Measurements from ENCODE around the gene PTMA. TPM values are rescaled to one million over a fixed set of nuclear protein-coding genes. Genes with fewer than 3 reads are reported as not detected.

The PTMA gene
- total RNA-seq, 1 donor from 2014 or later, result 256 TPM

- intact Hi-C loops (cut with DNase I), result loop anchor here (10.0 kb wide), 1 partner anchor 96 kb away; the partner anchor contains the start of genes COPS7B and PDE6D
- no peak for DNase-seq (ENCODE audit: low spot score)
Observed at GRCh38 chr2:231688719-231689118, 19.6 kb upstream of the PTMA start.

DNA sequence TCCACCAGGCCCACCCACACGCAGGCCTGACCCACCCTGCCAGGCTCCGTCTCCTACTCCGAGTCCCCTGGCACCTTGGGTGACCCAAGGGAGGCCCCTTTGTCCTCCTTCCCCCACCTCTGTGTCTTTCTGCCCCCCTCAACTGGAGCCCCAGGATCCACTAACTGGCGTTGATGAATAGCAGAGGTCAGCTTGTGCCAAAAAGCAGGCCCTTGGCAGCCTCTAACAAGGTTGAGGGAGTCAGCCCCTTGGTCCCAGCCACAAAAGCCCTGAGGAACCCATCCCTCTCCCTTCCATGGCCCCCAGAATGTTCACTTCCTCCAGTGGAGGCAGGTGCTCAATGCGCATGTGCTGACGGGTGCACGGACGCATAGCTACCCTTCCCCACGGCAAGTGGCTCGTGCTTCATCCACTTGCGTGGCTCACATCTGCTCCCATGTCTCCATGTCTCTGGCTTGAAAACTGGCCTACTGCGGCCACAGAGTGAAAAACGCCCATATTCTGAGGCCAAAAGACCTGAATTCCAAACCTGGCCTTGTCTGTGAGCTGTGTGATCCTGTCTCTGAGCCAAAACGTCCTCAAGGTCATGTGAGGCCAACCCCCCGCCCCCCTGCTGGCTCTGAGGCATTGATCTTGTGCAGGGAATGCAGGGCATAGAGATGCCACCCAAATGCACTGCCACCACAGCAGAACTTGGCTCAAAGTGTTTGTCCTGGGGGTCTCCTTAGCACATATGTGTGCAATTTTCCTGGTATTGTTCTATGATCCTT lies 19.0 kb upstream of the PTMA start:
- intact Hi-C loops (cut with DNase I), result loop anchor here (10.0 kb wide), 1 partner anchor 95 kb away; the partner anchor contains the start of genes COPS7B and PDE6D
- DNase-seq (ENCODE audit: low spot score), result no peak

DNA sequence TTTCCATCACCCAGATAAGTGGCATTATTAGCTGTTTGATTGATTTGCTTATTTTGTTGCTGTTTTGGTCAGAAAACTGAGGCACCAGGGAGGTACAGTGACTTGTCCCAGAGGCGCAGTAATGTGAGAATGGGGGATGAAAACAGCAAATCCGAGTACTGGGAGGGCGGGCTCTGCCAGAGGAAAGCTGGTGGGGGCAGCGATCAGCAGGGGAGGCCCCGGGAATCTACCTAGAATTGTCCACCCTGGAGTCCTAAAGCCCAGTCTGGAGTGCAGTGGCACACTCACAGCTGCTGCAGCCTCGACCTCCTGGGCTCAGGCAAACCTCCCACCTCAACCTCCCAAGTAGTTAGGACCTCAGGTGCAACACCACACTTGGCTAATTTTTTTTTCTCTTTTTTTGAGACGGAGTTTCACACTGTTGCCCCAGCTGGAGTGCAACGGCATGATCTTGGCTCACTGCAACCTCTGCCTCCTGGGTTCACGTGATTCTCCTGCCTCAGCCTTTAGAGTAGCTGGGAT lies 17.0 kb upstream of the PTMA start:
- no peak for DNase-seq (ENCODE audit: low spot score)

GRCh38 chr2:231692847-231693246 lies 15.5 kb upstream of the PTMA start:
- intact Hi-C loops (cut with DNase I), result no loop called here
- DNase-seq (ENCODE audit: low spot score), result no peak

More for the DNA sequence above, 17.0 kb upstream of the PTMA start:
- intact Hi-C loops (cut with DNase I), result no loop called here

DNA sequence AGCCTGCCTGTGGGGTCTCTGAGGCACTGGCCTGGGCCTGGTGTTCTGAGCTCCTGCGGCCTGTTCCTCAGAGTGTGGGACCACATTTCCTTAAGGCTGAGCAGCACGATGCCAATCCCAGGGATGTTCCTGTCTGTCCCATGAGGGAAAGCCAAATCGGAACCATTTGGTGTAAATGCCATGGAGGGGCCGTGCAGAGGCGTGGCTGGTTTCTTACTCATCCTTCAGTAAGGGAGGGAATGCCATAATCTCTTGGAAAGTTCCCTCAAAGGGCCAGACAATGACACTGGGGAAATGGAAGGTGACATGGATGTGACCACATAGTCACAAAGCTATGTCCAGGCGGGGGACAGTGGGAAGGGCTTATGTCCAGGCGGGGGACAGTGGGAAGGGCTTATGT lies 14.4 kb upstream of the PTMA start:
- intact Hi-C loops (cut with DNase I), result no loop called here
- DNase-seq (ENCODE audit: low spot score), result no peak

- no peak for DNase-seq (ENCODE audit: low spot score)
- intact Hi-C loops (cut with DNase I), result no loop called here
Observed at GRCh38 chr2:231696004-231696367, 12.3 kb upstream of the PTMA start.

GRCh38 chr2:231699006-231699405 lies 9.3 kb upstream of the PTMA start:
- no peak for DNase-seq (ENCODE audit: low spot score)
- intact Hi-C loops (cut with DNase I), result no loop called here

DNA sequence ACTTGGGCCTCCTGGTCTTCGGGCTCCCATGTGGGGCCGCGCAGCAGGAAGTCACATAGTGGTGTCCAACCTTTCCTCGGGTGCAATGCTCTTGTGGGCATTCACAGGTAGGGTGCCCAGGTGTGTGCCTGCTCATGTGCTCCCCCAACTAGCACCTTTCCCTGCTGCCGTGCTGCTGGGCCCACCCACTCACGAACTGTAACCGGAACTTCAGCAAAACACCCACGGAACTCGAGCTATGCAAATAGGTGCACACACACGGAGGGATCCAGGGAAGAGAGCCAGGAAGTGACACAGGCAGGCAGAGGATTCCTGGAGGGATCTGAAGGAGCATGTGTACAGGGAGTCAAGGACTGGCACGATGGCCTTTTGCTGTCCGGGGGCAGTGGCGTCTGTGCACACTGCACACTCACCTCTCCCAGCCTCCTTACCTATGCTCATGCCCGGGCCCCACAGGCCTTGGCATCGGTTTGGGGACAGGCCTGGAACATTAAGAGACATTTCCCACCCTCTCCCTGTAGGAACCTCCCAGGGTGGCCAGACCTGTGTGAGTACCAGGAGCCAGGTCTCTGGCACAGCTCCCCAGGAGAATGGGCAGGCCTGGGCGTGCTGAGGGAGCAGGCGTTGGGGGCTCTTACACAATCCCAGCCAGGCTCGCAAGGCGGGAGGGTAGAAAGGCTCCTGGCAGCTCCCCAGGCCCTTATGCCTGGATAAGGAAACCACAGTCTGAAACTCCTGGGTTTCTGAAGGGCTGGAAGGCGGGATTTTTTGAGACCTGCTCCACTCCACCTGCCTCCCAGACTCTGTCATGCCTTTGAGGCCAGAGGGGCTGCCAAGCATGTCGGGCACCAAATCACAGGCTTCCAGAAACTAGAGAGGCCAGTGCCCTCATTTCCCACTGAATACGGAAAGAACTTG lies 6.6 kb upstream of the PTMA start:
- intact Hi-C loops (cut with DNase I), result no loop called here
- DNase-seq (ENCODE audit: low spot score), result no peak

DNA sequence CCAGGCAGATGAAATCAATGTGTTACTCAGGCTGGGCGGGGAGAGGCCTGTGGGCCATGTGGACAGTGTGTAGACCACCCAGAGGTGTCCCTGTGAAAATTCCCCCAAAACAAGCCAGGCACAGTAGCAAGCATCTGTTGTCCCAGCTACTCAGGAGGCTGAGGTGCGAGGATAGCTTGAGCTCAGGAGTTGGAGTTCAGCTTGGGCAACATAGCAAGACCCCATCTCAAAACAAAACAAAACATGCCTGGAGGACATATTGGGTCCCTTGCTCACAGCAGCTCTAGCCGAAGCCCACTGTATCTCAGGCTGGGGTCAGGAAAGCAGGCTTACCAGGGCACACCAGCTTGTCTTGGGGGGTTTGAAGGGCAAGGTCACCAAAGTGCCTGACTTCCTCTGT lies 4.3 kb upstream of the PTMA start:
- DNase-seq (ENCODE audit: low spot score), result no peak
- intact Hi-C loops (cut with DNase I), result no loop called here

GRCh38 chr2:231706731-231707624 lies 1.3 kb upstream of the PTMA start:
- intact Hi-C loops (cut with DNase I), result loop anchor here (1.0 to 5.0 kb wide), 2 partner anchors 45 to 75 kb away; partner anchors contain the start of gene PDE6D

GRCh38 chr2:231707625-231707926 lies 749 bp upstream of the PTMA start:
- intact Hi-C loops (cut with DNase I), result loop anchor here (1.0 to 5.0 kb wide), 2 partner anchors 45 to 75 kb away; partner anchors contain the start of gene PDE6D
- DNase-seq (ENCODE audit: low spot score), result no peak

More at GRCh38 chr2:231706731-231707624, 1.3 kb upstream of the PTMA start:
- peak; percentile 99 for DNase-seq (ENCODE audit: low spot score)

DNA sequence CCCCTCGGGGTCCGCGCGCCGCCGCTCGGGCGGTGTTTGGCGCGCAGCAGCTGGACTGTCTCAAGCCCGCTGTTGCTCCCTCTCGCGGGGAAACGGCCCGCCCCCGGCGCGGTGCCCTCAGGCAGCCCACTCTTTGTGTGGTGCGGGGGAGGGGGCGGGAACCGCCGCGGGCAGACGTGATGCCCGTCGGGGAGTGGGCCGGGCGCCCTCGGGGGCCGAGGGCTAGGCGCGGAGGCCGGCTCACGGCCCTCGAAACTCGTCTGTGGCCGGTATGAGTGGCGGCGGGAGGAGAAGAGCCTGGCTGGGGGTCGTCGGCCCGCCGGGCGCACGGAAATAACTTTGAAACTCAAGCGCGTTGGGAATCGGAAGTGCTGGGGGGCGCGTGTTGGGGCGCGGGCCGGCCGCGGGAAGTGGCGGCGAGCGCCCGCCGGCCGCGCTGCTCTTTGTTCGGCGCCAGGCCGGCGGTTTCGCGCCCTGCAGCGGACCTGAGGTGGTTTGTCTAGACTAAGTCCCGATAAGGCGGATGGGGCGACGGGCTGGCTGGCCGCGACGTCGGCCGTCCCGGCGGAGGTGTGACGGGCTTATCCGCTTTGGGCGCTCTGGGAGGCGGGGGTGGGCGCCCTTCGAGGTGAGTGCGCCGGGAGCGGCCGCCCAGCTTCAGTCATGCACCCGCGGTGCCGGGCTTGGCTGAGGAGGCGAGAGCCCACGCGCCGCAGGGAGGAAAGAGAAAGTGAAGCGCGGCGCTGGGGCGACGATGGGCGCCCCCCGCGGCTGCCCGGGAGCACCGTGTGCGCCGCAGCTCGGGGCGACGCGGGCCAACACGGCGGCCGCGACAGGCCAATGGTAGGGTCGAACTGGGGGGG lies 679 bp downstream of the PTMA start:
- intact Hi-C loops (cut with DNase I), result loop anchor here (1.0 to 5.0 kb wide), 3 partner anchors 43 to 73 kb away; partner anchors contain the start of gene PDE6D
- DNase-seq (ENCODE audit: low spot score), result no peak

DNA sequence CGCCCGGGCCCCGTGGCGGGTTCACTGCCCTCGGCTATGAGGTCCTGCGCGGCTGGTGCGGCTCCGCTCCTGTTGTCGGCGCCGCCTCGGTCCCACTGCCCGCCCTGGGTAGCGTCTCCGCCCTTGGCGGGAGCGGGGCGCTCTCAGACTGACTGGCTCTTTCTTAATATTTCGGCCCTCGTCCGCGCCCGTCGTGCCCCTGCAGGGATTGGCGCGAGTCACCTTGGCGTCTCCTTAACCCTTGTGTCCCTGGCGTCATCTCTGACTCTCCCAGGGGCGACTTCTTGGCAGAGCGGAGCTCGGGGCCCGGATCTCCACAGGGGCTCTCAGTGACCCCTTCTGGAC lies 1.3 kb downstream of the PTMA start:
- intact Hi-C loops (cut with DNase I), result loop anchor here (5.0 kb wide), 1 partner anchor 73 kb away; the partner anchor contains the start of gene PDE6D
- no peak for DNase-seq (ENCODE audit: low spot score)

GRCh38 chr2:231709981-231710798 lies 1.9 kb downstream of the PTMA start:
- intact Hi-C loops (cut with DNase I), result loop anchor here (1.0 to 10.0 kb wide), 3 partner anchors 72 to 195 kb away; partner anchors contain the start of gene PDE6D
- DNase-seq (ENCODE audit: low spot score), result peak; percentile 91

- intact Hi-C loops (cut with DNase I), result loop anchor here (1.0 to 10.0 kb wide), 2 partner anchors 98 to 196 kb away; no protein-coding TSS in a partner anchor
- no peak for DNase-seq (ENCODE audit: low spot score)
Observed at GRCh38 chr2:231710799-231711676, 2.7 kb downstream of the PTMA start.

DNA sequence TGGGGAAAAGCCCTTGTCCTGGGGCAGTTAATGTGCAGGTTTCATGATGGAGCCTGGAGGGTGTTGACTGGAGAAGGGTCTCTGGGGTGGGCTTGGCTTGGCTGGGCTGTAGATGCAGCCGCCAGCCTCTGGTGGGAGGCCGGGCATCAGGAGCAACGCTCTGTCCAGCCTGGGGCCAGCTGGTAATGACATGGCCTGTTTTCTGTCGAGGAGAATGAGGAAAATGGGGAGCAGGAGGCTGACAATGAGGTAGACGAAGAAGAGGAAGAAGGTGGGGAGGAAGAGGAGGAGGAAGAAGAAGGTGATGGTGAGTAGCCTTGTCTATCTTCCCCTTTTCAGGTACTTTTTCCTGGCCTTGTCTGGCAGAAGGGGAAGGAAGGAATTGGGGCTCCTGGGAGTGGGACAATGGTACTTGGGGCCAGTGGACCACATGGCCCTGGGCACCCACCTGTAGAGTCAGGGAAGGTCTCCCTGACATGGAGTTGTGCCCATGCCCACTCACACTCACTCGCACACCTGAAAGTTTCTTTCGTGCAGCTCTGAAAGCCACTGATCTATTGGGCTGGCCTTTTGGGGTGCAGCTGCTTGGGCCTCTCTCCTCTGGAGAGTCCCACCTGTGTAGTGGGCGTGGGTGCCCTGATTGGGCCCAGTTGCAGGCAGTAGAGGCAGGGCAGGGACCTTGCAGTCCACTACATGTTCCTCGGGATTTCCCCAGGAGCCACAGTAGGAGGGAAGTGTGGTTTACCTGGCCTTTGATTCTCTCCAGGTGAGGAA lies 3.5 kb downstream of the PTMA start:
- intact Hi-C loops (cut with DNase I), result loop anchor here (10.0 kb wide), 1 partner anchor 197 kb away; no protein-coding TSS in a partner anchor
- no peak for DNase-seq (ENCODE audit: low spot score)
